OCI-LY7 (cell line): ENCODE results near the gene SLC25A42. TPM values are rescaled to one million over a fixed set of nuclear protein-coding genes. Genes with fewer than 3 reads are reported as not detected.

Source experiments
- BruUV-seq: library from RNA; stranded (reverse); fragments of 400-500 nt; replicated peaks from 2 replicates; lab custom pipeline; 2021; lab: Mats Ljungman, UMichigan
- CTCF ChIA-PET: fragments of 300-600 bp; sonication (Branson Sonifier 250); formaldehyde crosslinking; loops from one replicate; lab custom pipeline; 2022; ENCODE audit warnings: antibody characterized with exemption; ENCODE audit not compliant: unreplicated experiment; lab: Charles Lee
- POLR2A ChIA-PET: fragments of 300-600 bp; sonication (Branson Sonifier 250); formaldehyde crosslinking; loops from one replicate; lab custom pipeline; 2022; ENCODE audit warnings: antibody characterized with exemption; lab: Charles Lee
- DNase-seq: peaks from one replicate; pipeline ENCODE4 v3.0.0-alpha.2; 2015; ENCODE audit warnings: low spot score
- H2AFZ ChIP-seq: fragments of 200-600 bp; sonication (generic), shearing (Covaris generic); 2 replicates; pipeline ENCODE4 v1.6.1; 2014; ENCODE audit warnings: mild to moderate bottlenecking, antibody characterized with exemption, low read length, moderate library complexity
- H3K27ac ChIP-seq: fragments of 200-600 bp; sonication (generic); 2 replicates; pipeline ENCODE4 v1.5.1; 2014; ENCODE audit warnings: mixed run types, low read depth, mild to moderate bottlenecking, moderate library complexity, low read length, inconsistent platforms; ENCODE audit not compliant: poor library complexity, severe bottlenecking
- H3K36me3 ChIP-seq: fragments of 200-600 bp; sonication (generic); 2 replicates; pipeline ENCODE4 v1.6.1; 2014; ENCODE audit warnings: mild to moderate bottlenecking, antibody characterized with exemption, low read length, moderate library complexity, mixed read lengths; ENCODE audit not compliant: insufficient read depth
- H3K4me1 ChIP-seq: fragments of 200-600 bp; sonication (generic); 2 replicates; pipeline ENCODE4 v1.5.1; 2014; ENCODE audit warnings: mild to moderate bottlenecking, low read length; ENCODE audit not compliant: insufficient read depth, poor library complexity, severe bottlenecking
- H3K4me2 ChIP-seq: fragments of 200-600 bp; sonication (generic); 2 replicates; pipeline ENCODE4 v1.6.1; 2014; ENCODE audit warnings: mild to moderate bottlenecking, low read length
- H3K4me3 ChIP-seq: fragments of 200-600 bp; sonication (generic); 2 replicates; pipeline ENCODE4 v1.5.1; 2014; ENCODE audit warnings: mild to moderate bottlenecking, low read depth, low read length; ENCODE audit not compliant: poor library complexity, severe bottlenecking
- H3K79me2 ChIP-seq: fragments of 200-600 bp; sonication (generic); 2 replicates; pipeline ENCODE4 v1.6.1; 2016; ENCODE audit warnings: low read depth, mild to moderate bottlenecking, low read length, moderate library complexity, mixed read lengths; ENCODE audit not compliant: insufficient read depth
- H3K9me2 ChIP-seq: fragments of 200-600 bp; sonication (generic); 2 replicates; pipeline ENCODE4 v1.6.1; 2016; ENCODE audit warnings: mild to moderate bottlenecking, low read length, mixed read lengths; ENCODE audit not compliant: insufficient read depth
- H3K9me3 ChIP-seq: fragments of 200-600 bp; sonication (generic); 2 replicates; pipeline ENCODE4 v1.6.1; 2014; ENCODE audit warnings: mild to moderate bottlenecking, mixed run types, low read length, mixed read lengths
- H4K20me1 ChIP-seq: fragments of 200-600 bp; sonication (generic); 2 replicates; pipeline ENCODE4 v1.6.1; 2014; ENCODE audit warnings: mild to moderate bottlenecking, antibody characterized with exemption, low read length, moderate library complexity, mixed read lengths; ENCODE audit not compliant: insufficient read depth
- EZH2phosphoT487 ChIP-seq: fragments of 200-600 bp; sonication (generic); IDR thresholded peaks from 2 replicates; pipeline ENCODE4 v1.6.1; 2018; ENCODE audit warnings: low read depth, borderline replicate concordance, mild to moderate bottlenecking, mixed run types, antibody characterized with exemption, low read length, moderate library complexity, mixed read lengths
- intact Hi-C: fragments of 100-400 bp; cut with micrococcal nuclease; formaldehyde crosslinking; loops from one replicate; pipeline ENCODE4 v1.10.0; 2022; ENCODE audit not compliant: unreplicated experiment
- total RNA-seq, 2 experiments: library from RNA; depleted of rRNA in 1 of 2; stranded (reverse); fragments of >200 nt in 1 of 2; shearing (Covaris generic) in 1 of 2; gene quantifications; 2 replicates each; pipeline ENCODE4 v1.2.3, GENCODE V29; 2014 to 2022
- TF ChIP-seq, protein P1 (sequence below): fragments of 200-600 bp; sonication (generic); conservative IDR thresholded peaks from 2 replicates; pipeline ENCODE4 v1.5.1; 2014; ENCODE audit warnings: mild to moderate bottlenecking, antibody characterized with exemption, low read length, moderate library complexity, mixed read lengths

SLC25A42 gene
- total RNA-seq, 2 experiments from 2014 or later = 13.8 to 23.4 TPM

GRCh38 chr19:19056636-19057275 is 7.0 kb upstream of the SLC25A42 start:
- Histone ChIP-seq H3K4me2 (no peak overlapping the region), H3K79me2 (no peaks in the 10 kb centered on the region), H3K4me1 (no peaks in the 10 kb centered on the region), H3K9me2 (no peaks in the 10 kb centered on the region), H3K9me3 (no peaks in the 10 kb centered on the region), H2AFZ (no peak overlapping the region), H3K4me3 (no peak overlapping the region), H3K27ac (no peak overlapping the region), H3K36me3 (peaks cover 80% of the 10 kb centered on the region), H4K20me1 (no peaks in the 10 kb centered on the region)
- ChIA-PET POLR2A (no interaction called here), CTCF (no interaction called here)
- TF ChIP-seq, protein P1, sequence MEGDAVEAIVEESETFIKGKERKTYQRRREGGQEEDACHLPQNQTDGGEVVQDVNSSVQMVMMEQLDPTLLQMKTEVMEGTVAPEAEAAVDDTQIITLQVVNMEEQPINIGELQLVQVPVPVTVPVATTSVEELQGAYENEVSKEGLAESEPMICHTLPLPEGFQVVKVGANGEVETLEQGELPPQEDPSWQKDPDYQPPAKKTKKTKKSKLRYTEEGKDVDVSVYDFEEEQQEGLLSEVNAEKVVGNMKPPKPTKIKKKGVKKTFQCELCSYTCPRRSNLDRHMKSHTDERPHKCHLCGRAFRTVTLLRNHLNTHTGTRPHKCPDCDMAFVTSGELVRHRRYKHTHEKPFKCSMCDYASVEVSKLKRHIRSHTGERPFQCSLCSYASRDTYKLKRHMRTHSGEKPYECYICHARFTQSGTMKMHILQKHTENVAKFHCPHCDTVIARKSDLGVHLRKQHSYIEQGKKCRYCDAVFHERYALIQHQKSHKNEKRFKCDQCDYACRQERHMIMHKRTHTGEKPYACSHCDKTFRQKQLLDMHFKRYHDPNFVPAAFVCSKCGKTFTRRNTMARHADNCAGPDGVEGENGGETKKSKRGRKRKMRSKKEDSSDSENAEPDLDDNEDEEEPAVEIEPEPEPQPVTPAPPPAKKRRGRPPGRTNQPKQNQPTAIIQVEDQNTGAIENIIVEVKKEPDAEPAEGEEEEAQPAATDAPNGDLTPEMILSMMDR = no peak
- no peak for TF ChIP-seq EZH2phosphoT487
- no peak for DNase-seq
- intact Hi-C loops = no loop called here
- BruUV-seq = no TSS peak

- Histone ChIP-seq H3K4me3 (no peak overlapping the region), H4K20me1 (no peaks in the 10 kb centered on the region), H2AFZ (no peak overlapping the region), H3K79me2 (no peaks in the 10 kb centered on the region), H3K9me3 (no peaks in the 10 kb centered on the region), H3K9me2 (no peaks in the 10 kb centered on the region), H3K36me3 (peaks cover 80% of the 10 kb centered on the region), H3K4me2 (no peak overlapping the region), H3K4me1 (no peaks in the 10 kb centered on the region), H3K27ac (no peak overlapping the region)
- POLR2A ChIA-PET = interaction anchor here (0.6 kb wide), 1 partner anchor 70 kb away, joined by 3 read pairs; no protein-coding TSS in a partner anchor
- intact Hi-C loops = no loop called here
- CTCF ChIA-PET = no interaction called here
- no TSS peak for BruUV-seq
- TF ChIP-seq EZH2phosphoT487 = no peak
- TF ChIP-seq, protein P1 = no peak
- DNase-seq = no peak
Observed at GRCh38 chr19:19057317-19057716, 6.5 kb upstream of the SLC25A42 start.

GRCh38 chr19:19057720-19058119 is 6.1 kb upstream of the SLC25A42 start:
- Histone ChIP-seq H3K9me2 (no peaks in the 10 kb centered on the region), H3K27ac (no peak overlapping the region), H4K20me1 (no peaks in the 10 kb centered on the region), H3K4me3 (no peak overlapping the region), H3K36me3 (peaks cover 79% of the 10 kb centered on the region), H3K4me2 (no peak overlapping the region), H2AFZ (no peak overlapping the region), H3K9me3 (no peaks in the 10 kb centered on the region), H3K79me2 (no peaks in the 10 kb centered on the region), H3K4me1 (peaks cover 3% of the 10 kb centered on the region)
- intact Hi-C loops = no loop called here
- no peak for TF ChIP-seq EZH2phosphoT487
- TF ChIP-seq, protein P1 = no peak
- no TSS peak for BruUV-seq
- DNase-seq = no peak
- POLR2A ChIA-PET = interaction anchor here (0.6 kb wide), 1 partner anchor 70 kb away, joined by 3 read pairs; no protein-coding TSS in a partner anchor
- CTCF ChIA-PET = no interaction called here
